HepG2 (cell line): ENCODE results near the gene C10orf71. TPM values are rescaled to one million over a fixed set of nuclear protein-coding genes. Genes with fewer than 3 reads are reported as not detected.

Experiments used
- ATAC-seq: fragments of 200-7000 bp; cut with Tn5 transposase; 3 replicates; pipeline ENCODE4 v1.9.1; 2020; ENCODE audit warnings: mild to moderate bottlenecking, moderate library complexity
- BruUV-seq: library from RNA; stranded (reverse); fragments of 400-500 nt; replicated peaks from 2 replicates; lab custom pipeline; 2021; lab: Mats Ljungman, UMichigan
- CTCF ChIA-PET: fragments of 300-600 bp; formaldehyde crosslinking; extraction: SDS; loops from one replicate; lab custom pipeline; 2021; ENCODE audit warnings: low total read pairs, inconsistent platforms, low intra/inter-chr PET ratio; lab: Yijun Ruan, JAX
- POLR2A ChIA-PET: fragments of 350-600 bp; sonication (Branson Sonifier 250); formaldehyde crosslinking; loops from one replicate; lab custom pipeline; 2020; ENCODE audit warnings: antibody characterized with exemption, inconsistent platforms; lab: Yijun Ruan, JAX
- DNase-seq: peaks from one replicate; pipeline ENCODE4 v3.0.0-alpha.2; 2015; ENCODE audit warnings: low spot score
- FAIRE-seq: peaks from 3 replicates; lab custom pipeline; 2011; peaks lifted over from hg19 to GRCh38; lab: Jason Lieb, UNC
- H2AFZ ChIP-seq: one replicate; pipeline ENCODE4 v1.6.1; 2011; ENCODE audit warnings: low read length, inconsistent platforms
- H3K27ac ChIP-seq: fragments of 300-600 bp; 3 replicates; pipeline ENCODE4 v1.8.0; 2011; ENCODE audit warnings: mixed run types, mild to moderate bottlenecking, mixed read lengths, low read length, inconsistent platforms; ENCODE audit not compliant: insufficient read depth; ENCODE audit errors: extremely low read length
- H3K27me3 ChIP-seq, 2 experiments: fragments of 200-600 bp in 1 of 2; 2 replicates in 1 of 2; 3 replicates in 1 of 2; pipeline versions ENCODE4 v1.6.0 to v1.8.0; 2011; ENCODE audit warnings: low read length in 2 of 2, mild to moderate bottlenecking in 2 of 2, moderate library complexity in 2 of 2, inconsistent platforms in 1 of 2; ENCODE audit not compliant: insufficient read depth in 2 of 2, control insufficient read depth in 1 of 2
- H3K36me3 ChIP-seq, 2 experiments: fragments of 200-600 bp in 1 of 2; replicated peaks in 1 of 2; 2 replicates in 1 of 2; 3 replicates in 1 of 2; pipeline versions ENCODE4 v1.5.1 to v1.8.0; 2011; ENCODE audit warnings: low read length in 2 of 2, inconsistent platforms in 1 of 2; ENCODE audit not compliant: insufficient read depth in 2 of 2, control insufficient read depth in 1 of 2
- H3K4me1 ChIP-seq: 2 replicates; pipeline ENCODE4 v1.5.1; 2012; ENCODE audit warnings: low read length, inconsistent platforms; ENCODE audit not compliant: insufficient read depth
- H3K4me2 ChIP-seq: 2 replicates; pipeline ENCODE4 v1.6.0; 2011; ENCODE audit warnings: low read depth, low read length, inconsistent platforms
- H3K4me3 ChIP-seq, 3 experiments: fragments of 200-600 bp in 1 of 3; sonication (generic), shearing (Covaris generic) in 1 of 3; replicated peaks in 1 of 3; 2 replicates each; pipeline ENCODE4 v1.5.1; 2011 to 2016; ENCODE audit warnings: low read length in 3 of 3, inconsistent platforms in 2 of 3, low read depth in 2 of 3, mild to moderate bottlenecking in 2 of 3, control low read depth in 1 of 3, mixed read lengths in 1 of 3; ENCODE audit not compliant: insufficient read depth in 1 of 3
- H3K79me2 ChIP-seq: one replicate; pipeline ENCODE4 v1.6.1; 2011; ENCODE audit warnings: low read length, inconsistent platforms; ENCODE audit not compliant: insufficient read depth
- H3K9ac ChIP-seq: 2 replicates; pipeline ENCODE4 v1.6.0; 2011; ENCODE audit warnings: mild to moderate bottlenecking, low read depth, low read length, inconsistent platforms; ENCODE audit not compliant: insufficient read depth
- H3K9me3 ChIP-seq: 2 replicates; pipeline ENCODE4 v1.5.1; 2012; ENCODE audit warnings: mild to moderate bottlenecking, low read length
- H4K20me1 ChIP-seq: 2 replicates; pipeline ENCODE4 v1.6.0; 2011; ENCODE audit warnings: inconsistent platforms, mild to moderate bottlenecking, low read length, moderate library complexity; ENCODE audit not compliant: insufficient read depth
- AGO1 ChIP-seq: fragments of 200-400 bp; formaldehyde crosslinking; IDR thresholded peaks from 2 replicates; pipeline ENCODE4 v1.6.1; 2017; ENCODE audit warnings: mild to moderate bottlenecking, low read depth, low read length, moderate library complexity; ENCODE audit not compliant: poor library complexity, severe bottlenecking
- ARNTL ChIP-seq: sonication (generic); formaldehyde crosslinking; IDR thresholded peaks from 2 replicates; pipeline ENCODE4 v1.4.0; 2020; ENCODE audit warnings: mild to moderate bottlenecking, missing genetic modification reagents
- EHMT2 ChIP-seq: fragments of 200-600 bp; sonication (generic); IDR thresholded peaks from 2 replicates; pipeline ENCODE4 v1.7.0; 2017; ENCODE audit warnings: antibody characterized with exemption, low read depth, low read length, borderline replicate concordance
- GABPB1 ChIP-seq: IDR thresholded peaks from 2 replicates; pipeline ENCODE4 v1.6.1; 2016; ENCODE audit warnings: mild to moderate bottlenecking, missing genetic modification reagents, moderate library complexity, missing compliant biosample characterization
- ZBTB37 ChIP-seq: sonication (generic); formaldehyde crosslinking; IDR thresholded peaks from 2 replicates; pipeline ENCODE4 v1.4.0; 2020; ENCODE audit warnings: mild to moderate bottlenecking, missing genetic modification reagents
- ZFP82 ChIP-seq: sonication (generic); formaldehyde crosslinking; IDR thresholded peaks from 2 replicates; pipeline ENCODE4 v1.5.1; 2020; ENCODE audit warnings: mild to moderate bottlenecking, missing genetic modification reagents, borderline replicate concordance
- ZNF703 ChIP-seq: sonication (generic); formaldehyde crosslinking; IDR thresholded peaks from 2 replicates; pipeline ENCODE4 v1.5.1; 2020; ENCODE audit warnings: missing genetic modification reagents, mild to moderate bottlenecking, moderate library complexity, borderline replicate concordance
- ZNF776 ChIP-seq: sonication (generic); formaldehyde crosslinking; IDR thresholded peaks from 2 replicates; pipeline ENCODE4 v1.4.0; 2020; ENCODE audit warnings: mild to moderate bottlenecking, missing genetic modification reagents
- ZNF83 ChIP-seq: sonication (generic); formaldehyde crosslinking; IDR thresholded peaks from 2 replicates; pipeline ENCODE4 v1.4.0; 2020; ENCODE audit warnings: missing genetic modification reagents, mild to moderate bottlenecking, borderline replicate concordance
- ZSCAN9 ChIP-seq: IDR thresholded peaks from 2 replicates; pipeline ENCODE4 v1.6.1; 2016; ENCODE audit warnings: borderline replicate concordance
- WGBS: methylation state at CpG from one replicate; pipeline ENCODE4 v1.1.6; 2017; ENCODE audit warnings: low lambda C conversion rate; 5-methylcytosine and 5-hydroxymethylcytosine counted together
- in situ Hi-C: cut with HindIII; loops from 2 replicates; pipeline ENCODE4 v1.10.0; 2017; ENCODE audit warnings: low pct_unique_long_range_greater_than_20kb; ENCODE audit not compliant: extremely low pct_ligation_motif_present
- intact Hi-C: fragments of 100-400 bp; cut with micrococcal nuclease; formaldehyde crosslinking; loops from one replicate; pipeline ENCODE4 v1.10.0; 2022; ENCODE audit not compliant: unreplicated experiment
- polyA plus RNA-seq, 8 experiments: library from polyadenylated mRNA; depleted of rRNA in 3 of 8; stranded (reverse) in 7 of 8; unstranded in 1 of 8; fragments of >200 nt; fragmentation: Illumina TruSeq in 4 of 8; extraction: Trizol in 4 of 8; gene quantifications; 2 replicates each; pipeline versions ENCODE4 v1.2.1 to v1.2.3, GENCODE V29; 2011 to 2016; ENCODE audit warnings: low read depth in 4 of 8, missing spikeins in 1 of 8, mixed read lengths in 1 of 8; ENCODE audit not compliant: insufficient read depth in 1 of 8
- total RNA-seq, 5 experiments: library from RNA; depleted of rRNA; stranded (reverse); fragments of >200 nt; fragmentation: Illumina TruSeq; extraction: Trizol; gene quantifications; 2 replicates each; pipeline ENCODE4 v1.2.3, GENCODE V29; 2016; ENCODE audit warnings: low read depth in 1 of 5
- TF ChIP-seq, protein P1 (sequence below): sonication (generic); formaldehyde crosslinking; IDR thresholded peaks from 2 replicates; pipeline ENCODE4 v1.9.0; 2021; ENCODE audit warnings: missing genetic modification reagents, borderline replicate concordance

C10orf71 gene
- total and polyA plus RNA-seq, 2 of the 13 experiments (the other 11 are each of a cell fraction or from before 2014, with no cell fraction given): not detected

GRCh38 chr10:49273626-49274025 lies 25.3 kb upstream of the C10orf71 start:
- in situ Hi-C loops: no loop called here
- FAIRE-seq (no peak), ATAC-seq (no peak), DNase-seq (no peak)
- peaks cover 4 to 14% of the 10 kb centered on the region in 2 experiments; a peak in 1 of 5 replicates for H3K27me3 ChIP-seq
- WGBS: 43% methylated on average over 8 of the region's 8 CpGs
- POLR2A ChIA-PET: no interaction called here
- H3K9me3 ChIP-seq: no peaks in the 10 kb centered on the region
- no peaks in the 10 kb centered on the region for H3K36me3 ChIP-seq
- H3K4me1 ChIP-seq: no peaks in the 10 kb centered on the region
- CTCF ChIA-PET: no interaction called here
- H3K4me2 ChIP-seq: no peak overlapping the region
- no peak overlapping the region for H2AFZ ChIP-seq
- H4K20me1 ChIP-seq: no peaks in the 10 kb centered on the region
- intact Hi-C loops: no loop called here
- TF ChIP-seq ZFP82: no peak
- no peak overlapping the region for H3K9ac ChIP-seq
- H3K79me2 ChIP-seq: no peaks in the 10 kb centered on the region
- H3K27ac ChIP-seq: no peak overlapping the region
- no peak overlapping the region for H3K4me3 ChIP-seq
- no TSS peak for BruUV-seq

DNA sequence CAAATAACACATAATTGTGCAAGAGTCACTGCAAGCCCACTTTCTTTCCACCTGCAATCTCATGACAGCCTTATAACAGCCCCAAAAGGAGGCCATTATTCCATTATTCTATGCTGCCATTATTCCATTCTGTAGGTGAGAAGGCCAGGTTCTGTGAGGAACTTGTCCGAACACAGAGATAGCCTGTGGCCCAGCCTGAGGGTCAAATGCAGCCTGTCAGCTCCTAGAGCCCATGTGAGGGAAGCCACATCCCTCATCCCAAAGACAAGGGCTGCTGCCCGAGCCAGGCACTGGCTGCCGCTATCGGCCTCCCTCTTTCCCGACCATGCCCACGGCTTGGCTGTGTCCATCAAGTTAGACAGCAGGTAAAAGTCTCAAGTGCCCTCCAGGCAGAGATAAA lies 24.1 kb upstream of the C10orf71 start:
- H3K36me3 ChIP-seq: no peaks in the 10 kb centered on the region
- no peaks in the 10 kb centered on the region for H3K9me3 ChIP-seq
- 0% methylated on average over 6 of the region's 6 CpGs for WGBS
- no peak overlapping the region for H3K4me2 ChIP-seq
- TF ChIP-seq GABPB1 (CRISPR knock-in tag) (no peak), ZNF776 (CRISPR knock-in tag) (no peak), ARNTL (no peak), ZNF83 (CRISPR knock-in tag) (no peak), ZBTB37 (CRISPR knock-in tag) (no peak), ZNF703 (CRISPR knock-in tag) (no peak), EHMT2 (no peak), ZSCAN9 (CRISPR knock-in tag) (no peak), AGO1 (no peak)
- TF ChIP-seq, protein P1, sequence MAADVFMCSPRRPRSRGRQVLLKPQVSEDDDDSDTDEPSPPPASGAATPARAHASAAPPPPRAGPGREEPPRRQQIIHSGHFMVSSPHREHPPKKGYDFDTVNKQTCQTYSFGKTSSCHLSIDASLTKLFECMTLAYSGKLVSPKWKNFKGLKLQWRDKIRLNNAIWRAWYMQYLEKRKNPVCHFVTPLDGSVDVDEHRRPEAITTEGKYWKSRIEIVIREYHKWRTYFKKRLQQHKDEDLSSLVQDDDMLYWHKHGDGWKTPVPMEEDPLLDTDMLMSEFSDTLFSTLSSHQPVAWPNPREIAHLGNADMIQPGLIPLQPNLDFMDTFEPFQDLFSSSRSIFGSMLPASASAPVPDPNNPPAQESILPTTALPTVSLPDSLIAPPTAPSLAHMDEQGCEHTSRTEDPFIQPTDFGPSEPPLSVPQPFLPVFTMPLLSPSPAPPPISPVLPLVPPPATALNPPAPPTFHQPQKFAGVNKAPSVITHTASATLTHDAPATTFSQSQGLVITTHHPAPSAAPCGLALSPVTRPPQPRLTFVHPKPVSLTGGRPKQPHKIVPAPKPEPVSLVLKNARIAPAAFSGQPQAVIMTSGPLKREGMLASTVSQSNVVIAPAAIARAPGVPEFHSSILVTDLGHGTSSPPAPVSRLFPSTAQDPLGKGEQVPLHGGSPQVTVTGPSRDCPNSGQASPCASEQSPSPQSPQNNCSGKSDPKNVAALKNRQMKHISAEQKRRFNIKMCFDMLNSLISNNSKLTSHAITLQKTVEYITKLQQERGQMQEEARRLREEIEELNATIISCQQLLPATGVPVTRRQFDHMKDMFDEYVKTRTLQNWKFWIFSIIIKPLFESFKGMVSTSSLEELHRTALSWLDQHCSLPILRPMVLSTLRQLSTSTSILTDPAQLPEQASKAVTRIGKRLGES (CRISPR knock-in tag): no peak
- H3K27me3 ChIP-seq: peaks cover 5 to 19% of the 10 kb centered on the region in 2 experiments; a peak in 2 of 5 replicates
- intact Hi-C loops (no loop called here), in situ Hi-C loops (no loop called here)
- BruUV-seq: no TSS peak
- H3K79me2 ChIP-seq: no peaks in the 10 kb centered on the region
- FAIRE-seq (no peak), DNase-seq (no peak), ATAC-seq (no peak)
- no peak overlapping the region for H2AFZ ChIP-seq
- no peak overlapping the region for H3K9ac ChIP-seq
- no peak overlapping the region for H3K4me3 ChIP-seq
- CTCF ChIA-PET: no interaction called here
- POLR2A ChIA-PET: no interaction called here
- H4K20me1 ChIP-seq: no peaks in the 10 kb centered on the region
- H3K4me1 ChIP-seq: no peaks in the 10 kb centered on the region
- no peak overlapping the region for H3K27ac ChIP-seq
